ENCODE data around the gene TOMM70. TPM values are rescaled to one million over a fixed set of nuclear protein-coding genes. Genes with fewer than 3 reads are reported as not detected.

TOMM70 gene
- total and polyA plus RNA-seq, 2 of the 8 experiments (the other 6 are each of a cell fraction or from before 2014, with no cell fraction given), result 10.9 to 52.1 TPM

GRCh38 chr3:100400780-100401673 is at the start of gene TOMM70, which contains the start of gene LNP1 (continued):
- TF ChIP-seq JUND (IDR thresholded peaks at IDR 0.05; ENCODE audit: low read length), result no peak
- TF ChIP-seq BRCA1 (IDR thresholded peaks at IDR 0.05; ENCODE audit: low read depth, low read length), result no peak
- peak; percentile 76 for TF ChIP-seq MAX (IDR thresholded peaks at IDR 0.05)
- TF ChIP-seq CTBP2 (IDR thresholded peaks at IDR 0.05; ENCODE audit: borderline replicate concordance, insufficient read depth, insufficient read length, low read length), result no peak
- TF ChIP-seq ATF3 (IDR thresholded peaks at IDR 0.05; ENCODE audit: insufficient read depth, low read depth, low read length), result no peak

All from H1 (cell line).